K562 (cell line): ENCODE data around the gene TTC22.

Source experiments
- BCOR ChIP-seq: fragments of 450-650 bp; IDR thresholded peaks from 2 replicates; pipeline ENCODE4 v1.6.1; 2016
- BHLHE40 ChIP-seq: IDR thresholded peaks from 2 replicates; pipeline ENCODE4 v1.6.1; 2011; ENCODE audit warnings: low read length, improper control_type of control experiment
- CBFB ChIP-seq: sonication (generic); formaldehyde crosslinking; IDR thresholded peaks from 2 replicates; pipeline ENCODE4 v1.4.0; 2020; ENCODE audit warnings: mild to moderate bottlenecking, missing genetic modification reagents
- CBX2 ChIP-seq: fragments of 200-600 bp; sonication (generic); IDR thresholded peaks from one replicate; pipeline ENCODE4 v1.6.1; 2012; ENCODE audit warnings: mild to moderate bottlenecking, low read length, inconsistent platforms; ENCODE audit not compliant: insufficient read depth, poor library complexity, severe bottlenecking
- CTCF ChIP-seq, 3 experiments: IDR thresholded peaks in 2 of 3; conservative IDR thresholded peaks in 1 of 3; 2 replicates each; pipeline ENCODE4 v1.5.1; 2011 to 2012; ENCODE audit warnings: low read length in 3 of 3, mild to moderate bottlenecking in 3 of 3, control low read depth in 2 of 3, improper control_type of control experiment in 1 of 3, inconsistent platforms in 1 of 3, low read depth in 1 of 3, mixed read lengths in 1 of 3, moderate library complexity in 1 of 3; ENCODE audit not compliant: insufficient read depth in 2 of 3
- NEUROD1 ChIP-seq: fragments of 150-350 bp; IDR thresholded peaks from 2 replicates; pipeline ENCODE4 v1.6.1; 2014; ENCODE audit warnings: borderline replicate concordance, low read length, low read depth; ENCODE audit not compliant: partially characterized antibody
- PKNOX1 ChIP-seq: fragments of 450-650 bp; IDR thresholded peaks from 2 replicates; pipeline ENCODE4 v1.6.1; 2016
- RAD21 ChIP-seq, 2 experiments: fragments of 250-450 bp in 1 of 2; fragments of 450-650 bp in 1 of 2; sonication (Bioruptor Pico) in 1 of 2; formaldehyde crosslinking in 1 of 2; IDR thresholded peaks in 1 of 2; conservative IDR thresholded peaks in 1 of 2; 2 replicates each; pipeline versions ENCODE4 v1.4.0 to v1.8.0; 2020 to 2022; ENCODE audit warnings: mild to moderate bottlenecking in 2 of 2, moderate library complexity in 1 of 2
- SIN3A ChIP-seq, 2 experiments: fragments of 150-350 bp in 1 of 2; IDR thresholded peaks; 2 replicates each; pipeline ENCODE4 v1.6.1; 2011 to 2016; ENCODE audit warnings: borderline replicate concordance in 2 of 2, low read depth in 2 of 2, low read length in 2 of 2, mild to moderate bottlenecking in 2 of 2, moderate library complexity in 2 of 2; ENCODE audit not compliant: control insufficient read depth in 1 of 2
- STAT5A ChIP-seq: IDR thresholded peaks from 2 replicates; pipeline ENCODE4 v1.6.1; 2012; ENCODE audit warnings: low read length, inconsistent platforms, borderline replicate concordance
- TFAM ChIP-seq: fragments of 250-450 bp; sonication (Bioruptor Pico); conservative IDR thresholded peaks from 2 replicates; pipeline ENCODE4 v1.5.0; 2021; ENCODE audit warnings: mild to moderate bottlenecking, moderate library complexity
- ZFPM2 ChIP-seq: fragments of 250-450 bp; sonication (Bioruptor Pico); IDR thresholded peaks from 2 replicates; pipeline ENCODE4 v1.5.1; 2022; ENCODE audit warnings: mild to moderate bottlenecking
- ZSCAN32 ChIP-seq: fragments of 450-650 bp; formaldehyde crosslinking; IDR thresholded peaks from 2 replicates; pipeline ENCODE4 v1.4.0; 2020; ENCODE audit warnings: mild to moderate bottlenecking, moderate library complexity

GRCh38 chr1:54751426-54751825, 49.7 kb downstream of the TTC22 start:
- TF ChIP-seq BCOR (no peak), ZFPM2 (no peak), STAT5A (no peak), PKNOX1 (no peak), RAD21 (CRISPR knock-in tag; conservative IDR thresholded peaks at IDR 0.05 in 1 of 2, IDR thresholded peaks at IDR 0.05 in 1 of 2) (no peak), SIN3A (IDR thresholded peaks at IDR 0.05; ENCODE audit: borderline replicate concordance in 2 of 2, control insufficient read depth in 1 of 2, low read depth in 2 of 2, low read length in 2 of 2) (no peak), CBX2 (no peak), BHLHE40 (no peak), CTCF (IDR thresholded peaks at IDR 0.05 in 2 of 3, conservative IDR thresholded peaks at IDR 0.05 in 1 of 3; ENCODE audit: insufficient read depth in 2 of 3, low read depth in 1 of 3, low read length in 3 of 3) (no peak), ZSCAN32 (no peak), CBFB (CRISPR knock-in tag) (no peak), TFAM (CRISPR knock-in tag) (no peak), NEUROD1 (no peak)
